OCI-LY1 (cell line): ENCODE measurements around the gene WDFY2.

ENCODE experiments used
- EZH2 ChIP-seq: fragments of 200-600 bp; sonication (generic), shearing (Covaris generic); IDR thresholded peaks from 2 replicates; pipeline ENCODE4 v1.8.0; 2017; ENCODE audit warnings: borderline replicate concordance, mixed run types, mild to moderate bottlenecking, antibody characterized with exemption, low read length, moderate library complexity, mixed read lengths
- TF ChIP-seq, protein P1 (sequence below): fragments of 200-600 bp; sonication (generic), shearing (Covaris generic); IDR thresholded peaks from 2 replicates; pipeline ENCODE4 v1.5.1; 2017; ENCODE audit warnings: mild to moderate bottlenecking, antibody characterized with exemption, low read length, moderate library complexity, mixed read lengths

DNA sequence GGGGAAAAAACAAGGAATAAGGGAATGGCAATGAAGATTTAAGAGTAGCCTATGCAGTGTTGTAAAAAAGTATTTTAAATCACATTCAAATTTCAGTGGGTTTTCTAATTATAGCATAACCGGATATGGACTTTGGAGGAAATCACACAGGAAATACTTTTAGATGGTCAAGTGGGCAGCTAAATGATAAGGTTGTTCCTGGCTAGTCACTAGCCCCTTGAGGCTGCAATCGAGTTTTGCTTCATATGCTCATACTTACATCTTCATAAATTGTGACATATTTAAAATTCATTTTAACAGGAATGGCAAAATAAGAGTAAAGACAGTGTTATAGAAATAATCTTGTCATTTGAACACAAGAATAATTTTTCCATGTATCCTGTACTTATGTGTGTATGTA is 88.9 kb downstream of the WDFY2 start:
- TF ChIP-seq, protein P1, sequence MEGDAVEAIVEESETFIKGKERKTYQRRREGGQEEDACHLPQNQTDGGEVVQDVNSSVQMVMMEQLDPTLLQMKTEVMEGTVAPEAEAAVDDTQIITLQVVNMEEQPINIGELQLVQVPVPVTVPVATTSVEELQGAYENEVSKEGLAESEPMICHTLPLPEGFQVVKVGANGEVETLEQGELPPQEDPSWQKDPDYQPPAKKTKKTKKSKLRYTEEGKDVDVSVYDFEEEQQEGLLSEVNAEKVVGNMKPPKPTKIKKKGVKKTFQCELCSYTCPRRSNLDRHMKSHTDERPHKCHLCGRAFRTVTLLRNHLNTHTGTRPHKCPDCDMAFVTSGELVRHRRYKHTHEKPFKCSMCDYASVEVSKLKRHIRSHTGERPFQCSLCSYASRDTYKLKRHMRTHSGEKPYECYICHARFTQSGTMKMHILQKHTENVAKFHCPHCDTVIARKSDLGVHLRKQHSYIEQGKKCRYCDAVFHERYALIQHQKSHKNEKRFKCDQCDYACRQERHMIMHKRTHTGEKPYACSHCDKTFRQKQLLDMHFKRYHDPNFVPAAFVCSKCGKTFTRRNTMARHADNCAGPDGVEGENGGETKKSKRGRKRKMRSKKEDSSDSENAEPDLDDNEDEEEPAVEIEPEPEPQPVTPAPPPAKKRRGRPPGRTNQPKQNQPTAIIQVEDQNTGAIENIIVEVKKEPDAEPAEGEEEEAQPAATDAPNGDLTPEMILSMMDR = no peak
- no peak for TF ChIP-seq EZH2
